SU-DHL-6 (cell line): ENCODE data around the gene EDDM3A.

ENCODE experiments used
- H2AFZ ChIP-seq: fragments of 200-600 bp; sonication (generic); 2 replicates; pipeline ENCODE4 v1.6.1; 2014; ENCODE audit warnings: low read depth, mild to moderate bottlenecking, moderate library complexity, mixed read lengths, antibody characterized with exemption, low read length; ENCODE audit not compliant: severe bottlenecking
- H3F3A ChIP-seq: fragments of 200-600 bp; shearing (Covaris generic); 2 replicates; pipeline ENCODE4 v1.6.0; 2016; ENCODE audit warnings: antibody characterized with exemption, mild to moderate bottlenecking; ENCODE audit not compliant: insufficient read depth
- H3K27ac ChIP-seq: fragments of 200-600 bp; sonication (generic); 2 replicates; pipeline ENCODE4 v1.5.1; 2016; ENCODE audit warnings: low read depth, mild to moderate bottlenecking, low read length, moderate library complexity, mixed read lengths
- H3K27me3 ChIP-seq: fragments of 200-600 bp; sonication (generic), shearing (Covaris generic); 2 replicates; pipeline ENCODE4 v1.6.0; 2014; ENCODE audit warnings: mild to moderate bottlenecking, low read length
- H3K36me3 ChIP-seq: fragments of 200-600 bp; sonication (generic); 2 replicates; pipeline ENCODE4 v1.6.1; 2014; ENCODE audit warnings: mild to moderate bottlenecking, low read length, mixed read lengths
- H3K4me2 ChIP-seq: fragments of 300-600, 200-600 bp; shearing (Covaris generic), sonication (generic); 2 replicates; pipeline ENCODE4 v1.6.0; 2014; ENCODE audit warnings: low read length, low read depth, mild to moderate bottlenecking; ENCODE audit not compliant: poor library complexity, severe bottlenecking
- H3K4me3 ChIP-seq: fragments of 200-600 bp; sonication (generic); 2 replicates; pipeline ENCODE4 v1.5.1; 2014; ENCODE audit warnings: antibody characterized with exemption, low read length, mild to moderate bottlenecking, mixed read lengths; ENCODE audit not compliant: insufficient read depth, poor library complexity, severe bottlenecking
- H3K79me2 ChIP-seq: fragments of 200-600 bp; sonication (generic); 2 replicates; pipeline ENCODE4 v1.6.1; 2014; ENCODE audit warnings: mild to moderate bottlenecking, low read length, moderate library complexity; ENCODE audit not compliant: insufficient read depth
- H3K9ac ChIP-seq: fragments of 200-600 bp; sonication (generic); 2 replicates; pipeline ENCODE4 v1.7.0; 2014; ENCODE audit warnings: mild to moderate bottlenecking, low read length
- H3K9me2 ChIP-seq: fragments of 200-600 bp; sonication (generic); replicated peaks from 2 replicates; pipeline ENCODE4 v1.6.1; 2014; ENCODE audit warnings: low read length; ENCODE audit not compliant: insufficient read depth
- H3K9me3 ChIP-seq: fragments of 200-600 bp; sonication (generic); 2 replicates; pipeline ENCODE4 v1.6.1; 2014; ENCODE audit warnings: low read length, mixed read lengths; ENCODE audit not compliant: insufficient read depth
- H4K20me1 ChIP-seq: fragments of 200-600 bp; sonication (generic); 2 replicates; pipeline ENCODE4 v1.6.1; 2014; ENCODE audit warnings: low read depth, mild to moderate bottlenecking, antibody characterized with exemption, low read length, moderate library complexity, mixed read lengths
- CTCF ChIP-seq: fragments of 200-600 bp; sonication (generic); IDR thresholded peaks from one replicate; pipeline ENCODE4 v1.5.1; 2017; ENCODE audit warnings: antibody characterized with exemption, mild to moderate bottlenecking, low read length, moderate library complexity; ENCODE audit not compliant: insufficient read depth, poor library complexity, severe bottlenecking
- EZH2phosphoT487 ChIP-seq: fragments of 200-600 bp; sonication (generic), shearing (Covaris generic); conservative IDR thresholded peaks from 2 replicates; pipeline ENCODE4 v1.6.1; 2018; ENCODE audit warnings: mild to moderate bottlenecking, antibody characterized with exemption, low read length, moderate library complexity, mixed read lengths

Gene EDDM3A

GRCh38 chr14:20774258-20774824 lies 28.7 kb downstream of the EDDM3A start:
- TF ChIP-seq CTCF (no peak), EZH2phosphoT487 (no peak)
- no peak overlapping the region for H3K9ac ChIP-seq

GRCh38 chr14:20775043-20775442 lies 29.4 kb downstream of the EDDM3A start:
- Histone ChIP-seq H3K36me3 (no peaks in the 10 kb centered on the region), H2AFZ (no peak overlapping the region), H3K27ac (no peak overlapping the region), H3K4me3 (no peak overlapping the region), H3K9me2 (no peaks in the 10 kb centered on the region), H3K27me3 (no peaks in the 10 kb centered on the region), H4K20me1 (no peaks in the 10 kb centered on the region), H3K4me2 (no peak overlapping the region), H3K9ac (no peak overlapping the region), H3K9me3 (no peaks in the 10 kb centered on the region), H3F3A (no peaks in the 10 kb centered on the region), H3K79me2 (no peaks in the 10 kb centered on the region)
- no peak for TF ChIP-seq EZH2phosphoT487
- TF ChIP-seq CTCF = no peak

More at GRCh38 chr14:20774258-20774824, 28.7 kb downstream of the EDDM3A start:
- H3K9me3 ChIP-seq = no peaks in the 10 kb centered on the region
- no peaks in the 10 kb centered on the region for H3K36me3 ChIP-seq
- H3K4me3 ChIP-seq = no peak overlapping the region
- no peak overlapping the region for H3K4me2 ChIP-seq
- H2AFZ ChIP-seq = no peak overlapping the region
- no peaks in the 10 kb centered on the region for H3K9me2 ChIP-seq
- H3K27me3 ChIP-seq = no peaks in the 10 kb centered on the region
- H3K79me2 ChIP-seq = no peaks in the 10 kb centered on the region
- H3F3A ChIP-seq = no peaks in the 10 kb centered on the region
- H4K20me1 ChIP-seq = no peaks in the 10 kb centered on the region
- no peak overlapping the region for H3K27ac ChIP-seq

GRCh38 chr14:20775901-20776300 lies 30.2 kb downstream of the EDDM3A start:
- Histone ChIP-seq H4K20me1 (no peaks in the 10 kb centered on the region), H3F3A (no peaks in the 10 kb centered on the region), H3K27ac (no peak overlapping the region), H3K27me3 (no peaks in the 10 kb centered on the region), H3K9ac (no peak overlapping the region), H3K36me3 (no peaks in the 10 kb centered on the region), H3K79me2 (no peaks in the 10 kb centered on the region), H3K4me3 (no peak overlapping the region), H3K4me2 (no peak overlapping the region), H3K9me2 (no peaks in the 10 kb centered on the region), H2AFZ (no peak overlapping the region), H3K9me3 (no peaks in the 10 kb centered on the region)
- TF ChIP-seq EZH2phosphoT487 = no peak
- no peak for TF ChIP-seq CTCF
